Astrocyte (in vitro differentiated cells and primary cell): Measurements from ENCODE around the gene TUBA3C.

Experiments used
- EZH2 ChIP-seq: IDR thresholded peaks from 2 replicates; pipeline ENCODE4 v1.6.1; 2012; ENCODE audit warnings: mild to moderate bottlenecking, low read length, inconsistent platforms; ENCODE audit not compliant: insufficient read depth
- TF ChIP-seq, protein P1 (sequence below): IDR thresholded peaks from 2 replicates; pipeline ENCODE4 v1.5.1; 2011; ENCODE audit warnings: low read depth, mild to moderate bottlenecking, inconsistent platforms, low read length, moderate library complexity; ENCODE audit not compliant: insufficient read depth

DNA sequence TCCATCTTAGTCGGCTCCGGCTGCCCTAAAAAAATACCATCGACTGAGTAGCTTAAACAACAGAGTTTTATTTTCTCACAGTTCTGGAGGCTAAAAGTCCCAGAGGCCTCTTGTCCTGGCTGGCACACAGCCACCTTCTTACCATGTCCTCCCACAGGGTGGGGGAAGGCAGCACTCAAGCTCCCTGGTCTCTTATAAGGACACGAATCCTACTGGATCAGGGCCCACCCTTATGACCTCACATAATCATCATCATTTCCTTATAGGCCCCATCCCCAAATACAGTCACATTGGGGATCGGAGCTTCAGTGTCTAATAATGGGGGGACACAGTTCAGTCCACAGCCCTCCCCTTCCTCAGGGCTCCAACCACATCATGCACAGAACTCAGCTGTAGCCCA, 2.6 kb upstream of the TUBA3C start:
- TF ChIP-seq, protein P1, sequence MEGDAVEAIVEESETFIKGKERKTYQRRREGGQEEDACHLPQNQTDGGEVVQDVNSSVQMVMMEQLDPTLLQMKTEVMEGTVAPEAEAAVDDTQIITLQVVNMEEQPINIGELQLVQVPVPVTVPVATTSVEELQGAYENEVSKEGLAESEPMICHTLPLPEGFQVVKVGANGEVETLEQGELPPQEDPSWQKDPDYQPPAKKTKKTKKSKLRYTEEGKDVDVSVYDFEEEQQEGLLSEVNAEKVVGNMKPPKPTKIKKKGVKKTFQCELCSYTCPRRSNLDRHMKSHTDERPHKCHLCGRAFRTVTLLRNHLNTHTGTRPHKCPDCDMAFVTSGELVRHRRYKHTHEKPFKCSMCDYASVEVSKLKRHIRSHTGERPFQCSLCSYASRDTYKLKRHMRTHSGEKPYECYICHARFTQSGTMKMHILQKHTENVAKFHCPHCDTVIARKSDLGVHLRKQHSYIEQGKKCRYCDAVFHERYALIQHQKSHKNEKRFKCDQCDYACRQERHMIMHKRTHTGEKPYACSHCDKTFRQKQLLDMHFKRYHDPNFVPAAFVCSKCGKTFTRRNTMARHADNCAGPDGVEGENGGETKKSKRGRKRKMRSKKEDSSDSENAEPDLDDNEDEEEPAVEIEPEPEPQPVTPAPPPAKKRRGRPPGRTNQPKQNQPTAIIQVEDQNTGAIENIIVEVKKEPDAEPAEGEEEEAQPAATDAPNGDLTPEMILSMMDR: no peak
- no peak for TF ChIP-seq EZH2
